ENCODE data around the gene BEST1.

The BEST1 gene

GRCh38 chr11:61964666-61965271 lies 14.6 kb downstream of the BEST1 start:
- peak in 2 of 3 experiments; percentile 23 to 53 for DNase-seq

- peak in 1 of 3 experiments; percentile 69 for DNase-seq
Observed at GRCh38 chr11:61966734-61967115, 16.6 kb downstream of the BEST1 start.

- DNase-seq = peak; percentile 91 to 97 (median 96)
Observed at GRCh38 chr11:61967116-61967923, 17.2 kb downstream of the BEST1 start, which contains the start of gene FTH1. FTH1 (minus strand) TSS chr11:61967634; CDS start chr11:61967425, 209 bp downstream.

- peak; percentile 46 to 90 (median 84) for DNase-seq
Observed at GRCh38 chr11:61967924-61968757, 18.0 kb downstream of the BEST1 start.

GRCh38 chr11:61968758-61969390 lies 18.7 kb downstream of the BEST1 start:
- DNase-seq = no peak

GRCh38 chr11:61969391-61969758 lies 19.2 kb downstream of the BEST1 start:
- DNase-seq = no peak

GRCh38 chr11:61969838-61970662 lies 19.9 kb downstream of the BEST1 start:
- no peak for DNase-seq

- peak in 1 of 3 experiments; percentile 56 for DNase-seq
Observed at GRCh38 chr11:61971248-61972111, 21.3 kb downstream of the BEST1 start.

GRCh38 chr11:61972112-61972671 lies 22.0 kb downstream of the BEST1 start:
- DNase-seq = no peak

- no peak for DNase-seq
Observed at GRCh38 chr11:61972672-61973475, 22.7 kb downstream of the BEST1 start.

GRCh38 chr11:61973476-61974162 lies 23.5 kb downstream of the BEST1 start:
- no peak for DNase-seq

GRCh38 chr11:61974766-61975631 lies 24.8 kb downstream of the BEST1 start:
- no peak for DNase-seq

GRCh38 chr11:61975638-61976419 lies 25.7 kb downstream of the BEST1 start:
- DNase-seq = no peak

- DNase-seq = no peak
Observed at GRCh38 chr11:61976420-61976800, 26.3 kb downstream of the BEST1 start.

GRCh38 chr11:61976813-61977475 lies 26.8 kb downstream of the BEST1 start:
- no peak for DNase-seq

Data from NCI-H1417 (cell line).